NCI-H524 treated with DMSO at 0.1 percent for 48 hours (cell line): Measurements from ENCODE around the gene SLC7A7.
"Not testable (repeated sequence)": the region's sequence is repeated elsewhere in the genome, so short reads cannot be mapped to it uniquely, and the experiment has no call there.

Experiments
- DNase-seq: peaks from one replicate; lab custom pipeline; 2025; lab: John Stamatoyannopoulos, UW

The SLC7A7 gene

GRCh38 chr14:22821193-22822015 is 6.2 kb upstream of the SLC7A7 start:
- DNase-seq: no peak

GRCh38 chr14:22820731-22821130 is 5.5 kb upstream of the SLC7A7 start:
- DNase-seq: no peak

GRCh38 chr14:22819151-22819988 is 4.1 kb upstream of the SLC7A7 start:
- no peak for DNase-seq

- no peak for DNase-seq
Observed at GRCh38 chr14:22814373-22814772, 862 bp downstream of the SLC7A7 start.

- DNase-seq: no peak
Observed at GRCh38 chr14:22813145-22813544, 2.1 kb downstream of the SLC7A7 start.

- DNase-seq: no peak
Observed at GRCh38 chr14:22812744-22813143, 2.5 kb downstream of the SLC7A7 start.

- DNase-seq: no peak
Observed at GRCh38 chr14:22811722-22812121, 3.5 kb downstream of the SLC7A7 start.

- no peak for DNase-seq
Observed at GRCh38 chr14:22808388-22809209, 6.6 kb downstream of the SLC7A7 start.

- no peak for DNase-seq
Observed at GRCh38 chr14:22807432-22808087, 7.7 kb downstream of the SLC7A7 start.

GRCh38 chr14:22805235-22805634 is 10.0 kb downstream of the SLC7A7 start:
- not testable (repeated sequence) for DNase-seq

- no peak for DNase-seq
Observed at GRCh38 chr14:22803687-22803974, 11.6 kb downstream of the SLC7A7 start.

GRCh38 chr14:22802860-22803686 is 12.2 kb downstream of the SLC7A7 start:
- no peak for DNase-seq

- DNase-seq: no peak
Observed at GRCh38 chr14:22801716-22802115, 13.5 kb downstream of the SLC7A7 start.

GRCh38 chr14:22800346-22800745 is 14.9 kb downstream of the SLC7A7 start:
- no peak for DNase-seq

GRCh38 chr14:22798528-22798927 is 16.7 kb downstream of the SLC7A7 start:
- no peak for DNase-seq

- DNase-seq: no peak
Observed at GRCh38 chr14:22797017-22797917, 18.0 kb downstream of the SLC7A7 start.

- no peak for DNase-seq
Observed at GRCh38 chr14:22796087-22796707, 19.0 kb downstream of the SLC7A7 start.

GRCh38 chr14:22794551-22794951 is 20.7 kb downstream of the SLC7A7 start:
- no peak for DNase-seq

- DNase-seq: no peak
Observed at GRCh38 chr14:22793976-22794375, 21.3 kb downstream of the SLC7A7 start.

GRCh38 chr14:22793550-22793949 is 21.7 kb downstream of the SLC7A7 start:
- DNase-seq: not testable (repeated sequence)
